Fibroblast of mammary gland (primary cell): ENCODE results near the gene OR6K3.

Experiments used
- DNase-seq: peaks from one replicate; pipeline ENCODE4 v3.0.0-alpha.2; 2010; ENCODE audit warnings: low read depth
- H3K4me3 ChIP-seq: 2 replicates; pipeline ENCODE4 v1.5.1; 2011; ENCODE audit warnings: low read depth, mild to moderate bottlenecking, low read length, moderate library complexity; ENCODE audit not compliant: control insufficient read depth
- TF ChIP-seq, protein P1 (sequence below): conservative IDR thresholded peaks from 2 replicates; pipeline ENCODE4 v1.5.1; 2011; ENCODE audit warnings: low read depth, low read length, inconsistent platforms; ENCODE audit not compliant: control insufficient read depth, insufficient read depth

OR6K3 gene

GRCh38 chr1:158675563-158676323, 44.8 kb downstream of the OR6K3 start:
- DNase-seq: no peak
- no peak overlapping the region for H3K4me3 ChIP-seq
- TF ChIP-seq, protein P1, sequence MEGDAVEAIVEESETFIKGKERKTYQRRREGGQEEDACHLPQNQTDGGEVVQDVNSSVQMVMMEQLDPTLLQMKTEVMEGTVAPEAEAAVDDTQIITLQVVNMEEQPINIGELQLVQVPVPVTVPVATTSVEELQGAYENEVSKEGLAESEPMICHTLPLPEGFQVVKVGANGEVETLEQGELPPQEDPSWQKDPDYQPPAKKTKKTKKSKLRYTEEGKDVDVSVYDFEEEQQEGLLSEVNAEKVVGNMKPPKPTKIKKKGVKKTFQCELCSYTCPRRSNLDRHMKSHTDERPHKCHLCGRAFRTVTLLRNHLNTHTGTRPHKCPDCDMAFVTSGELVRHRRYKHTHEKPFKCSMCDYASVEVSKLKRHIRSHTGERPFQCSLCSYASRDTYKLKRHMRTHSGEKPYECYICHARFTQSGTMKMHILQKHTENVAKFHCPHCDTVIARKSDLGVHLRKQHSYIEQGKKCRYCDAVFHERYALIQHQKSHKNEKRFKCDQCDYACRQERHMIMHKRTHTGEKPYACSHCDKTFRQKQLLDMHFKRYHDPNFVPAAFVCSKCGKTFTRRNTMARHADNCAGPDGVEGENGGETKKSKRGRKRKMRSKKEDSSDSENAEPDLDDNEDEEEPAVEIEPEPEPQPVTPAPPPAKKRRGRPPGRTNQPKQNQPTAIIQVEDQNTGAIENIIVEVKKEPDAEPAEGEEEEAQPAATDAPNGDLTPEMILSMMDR: no peak

GRCh38 chr1:158674302-158674701, 46.2 kb downstream of the OR6K3 start:
- DNase-seq: no peak
- TF ChIP-seq, protein P1: no peak
- H3K4me3 ChIP-seq: no peak overlapping the region
